GM12872 (cell line): ENCODE measurements around the gene RNF144A.

ENCODE experiments used
- CTCF ChIP-seq: IDR thresholded peaks from 3 replicates; pipeline ENCODE4 v1.5.1; 2011; ENCODE audit warnings: low read depth, mild to moderate bottlenecking, low read length, moderate library complexity; ENCODE audit not compliant: insufficient read depth

Gene RNF144A

GRCh38 chr2:7061450-7061789 lies 144.2 kb downstream of the RNF144A start:
- TF ChIP-seq CTCF, result no peak

GRCh38 chr2:7061921-7062320 lies 144.7 kb downstream of the RNF144A start:
- no peak for TF ChIP-seq CTCF

- no peak for TF ChIP-seq CTCF
Observed at GRCh38 chr2:7063789-7064188, 146.6 kb downstream of the RNF144A start.

GRCh38 chr2:7068457-7068856 lies 151.2 kb downstream of the RNF144A start:
- no peak for TF ChIP-seq CTCF

GRCh38 chr2:7070483-7070882 lies 153.3 kb downstream of the RNF144A start:
- TF ChIP-seq CTCF, result no peak

GRCh38 chr2:7071154-7071553 lies 153.9 kb downstream of the RNF144A start:
- no peak for TF ChIP-seq CTCF

GRCh38 chr2:7071916-7072556 lies 154.8 kb downstream of the RNF144A start:
- no peak for TF ChIP-seq CTCF

- TF ChIP-seq CTCF, result no peak
Observed at GRCh38 chr2:7073901-7074300, 156.7 kb downstream of the RNF144A start.
